Mesothelial cell of epicardium (in vitro differentiated cells): ENCODE results near the gene TBC1D10A. TPM values are rescaled to one million over a fixed set of nuclear protein-coding genes. Genes with fewer than 3 reads are reported as not detected.

Source experiments
- DNase-seq, 2 experiments: peaks; one replicate each; pipeline ENCODE4 v3.0.0; 2021; ENCODE audit warnings: low spot score in 2 of 2; ENCODE audit not compliant: unreplicated experiment in 2 of 2
- H3K27ac Mint-ChIP-seq: 2 replicates; pipeline ENCODE4 v1.8.0; 2021; ENCODE audit warnings: mixed read lengths
- H3K27me3 Mint-ChIP-seq: 2 replicates; pipeline ENCODE4 v1.8.0; 2021; ENCODE audit warnings: low read depth, mixed read lengths
- H3K36me3 Mint-ChIP-seq: 2 replicates; pipeline ENCODE4 v1.8.0; 2021; ENCODE audit warnings: mixed read lengths
- H3K4me1 Mint-ChIP-seq: 2 replicates; pipeline ENCODE4 v1.8.0; 2021; ENCODE audit warnings: mixed read lengths
- H3K4me3 Mint-ChIP-seq: 2 replicates; pipeline ENCODE4 v1.8.0; 2021; ENCODE audit warnings: mild to moderate bottlenecking, moderate library complexity, mixed read lengths
- H3K9me3 Mint-ChIP-seq: 2 replicates; pipeline ENCODE4 v1.8.0; 2021; ENCODE audit warnings: mixed read lengths
- total RNA-seq: library from RNA; stranded (reverse); gene quantifications from 3 replicates; pipeline ENCODE4 v1.2.1, GENCODE V29; 2021
- TF ChIP-seq, protein P1 (sequence below): fragments of 200-600 bp; sonication (generic); IDR thresholded peaks from one replicate; pipeline ENCODE4 v1.5.0; 2021; ENCODE audit warnings: antibody characterized with exemption; ENCODE audit not compliant: unreplicated experiment

TBC1D10A gene
- total RNA-seq, 1 donor from 2014 or later, result 15.1 TPM

DNA sequence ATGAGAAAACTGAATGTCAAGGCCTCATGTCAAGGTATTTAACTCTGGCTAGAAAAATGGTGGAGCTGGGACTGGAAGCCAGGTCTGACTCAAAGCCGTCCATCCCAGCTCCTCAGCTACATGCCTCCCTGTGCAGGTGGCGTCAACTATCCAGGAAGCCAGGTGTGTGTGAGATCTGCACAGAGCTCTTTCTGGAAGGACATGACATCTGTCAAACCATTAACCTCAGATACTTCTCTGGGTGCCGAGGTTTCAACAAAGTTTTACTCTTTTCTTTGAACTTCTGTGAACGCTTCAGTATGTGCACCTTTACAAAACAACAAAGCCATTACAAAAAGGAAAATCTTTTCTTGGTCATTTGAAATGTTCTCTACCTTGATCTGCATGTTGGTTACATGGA lies 30.4 kb downstream of the TBC1D10A start:
- no peak for DNase-seq
- no peak overlapping the region for H3K27ac Mint-ChIP-seq
- TF ChIP-seq, protein P1, sequence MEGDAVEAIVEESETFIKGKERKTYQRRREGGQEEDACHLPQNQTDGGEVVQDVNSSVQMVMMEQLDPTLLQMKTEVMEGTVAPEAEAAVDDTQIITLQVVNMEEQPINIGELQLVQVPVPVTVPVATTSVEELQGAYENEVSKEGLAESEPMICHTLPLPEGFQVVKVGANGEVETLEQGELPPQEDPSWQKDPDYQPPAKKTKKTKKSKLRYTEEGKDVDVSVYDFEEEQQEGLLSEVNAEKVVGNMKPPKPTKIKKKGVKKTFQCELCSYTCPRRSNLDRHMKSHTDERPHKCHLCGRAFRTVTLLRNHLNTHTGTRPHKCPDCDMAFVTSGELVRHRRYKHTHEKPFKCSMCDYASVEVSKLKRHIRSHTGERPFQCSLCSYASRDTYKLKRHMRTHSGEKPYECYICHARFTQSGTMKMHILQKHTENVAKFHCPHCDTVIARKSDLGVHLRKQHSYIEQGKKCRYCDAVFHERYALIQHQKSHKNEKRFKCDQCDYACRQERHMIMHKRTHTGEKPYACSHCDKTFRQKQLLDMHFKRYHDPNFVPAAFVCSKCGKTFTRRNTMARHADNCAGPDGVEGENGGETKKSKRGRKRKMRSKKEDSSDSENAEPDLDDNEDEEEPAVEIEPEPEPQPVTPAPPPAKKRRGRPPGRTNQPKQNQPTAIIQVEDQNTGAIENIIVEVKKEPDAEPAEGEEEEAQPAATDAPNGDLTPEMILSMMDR, result no peak
- H3K4me1 Mint-ChIP-seq, result peaks cover 17% of the 10 kb centered on the region
- H3K4me3 Mint-ChIP-seq, result no peak overlapping the region
- H3K27me3 Mint-ChIP-seq, result no peaks in the 10 kb centered on the region
- H3K9me3 Mint-ChIP-seq, result no peaks in the 10 kb centered on the region
- H3K36me3 Mint-ChIP-seq, result peaks cover 18% of the 10 kb centered on the region

DNA sequence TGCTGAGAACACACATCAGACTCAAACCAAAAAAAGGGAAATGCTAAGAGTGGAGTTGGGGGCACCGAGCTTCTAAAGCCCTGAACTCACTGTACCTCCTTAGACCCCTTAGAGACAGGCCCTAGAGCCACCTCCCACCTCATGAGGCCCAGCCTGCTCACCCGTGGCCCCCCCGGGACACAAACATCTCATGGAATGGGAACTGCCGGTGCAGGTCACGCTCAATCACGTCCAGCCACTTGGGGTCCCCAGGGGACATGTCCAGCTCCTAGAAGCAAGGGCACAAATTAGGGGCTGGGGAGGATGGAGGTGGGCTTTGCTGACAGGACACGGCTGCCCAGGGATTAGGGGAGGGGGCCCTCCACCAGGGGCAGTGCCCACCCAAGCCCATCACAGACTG lies 31.2 kb downstream of the TBC1D10A start:
- Mint-ChIP-seq H3K4me1 (peaks cover 19% of the 10 kb centered on the region), H3K9me3 (no peaks in the 10 kb centered on the region), H3K4me3 (no peak overlapping the region), H3K27me3 (no peaks in the 10 kb centered on the region), H3K36me3 (peaks cover 18% of the 10 kb centered on the region), H3K27ac (no peak overlapping the region)
- TF ChIP-seq, protein P1, result no peak
- DNase-seq, result no peak

DNA sequence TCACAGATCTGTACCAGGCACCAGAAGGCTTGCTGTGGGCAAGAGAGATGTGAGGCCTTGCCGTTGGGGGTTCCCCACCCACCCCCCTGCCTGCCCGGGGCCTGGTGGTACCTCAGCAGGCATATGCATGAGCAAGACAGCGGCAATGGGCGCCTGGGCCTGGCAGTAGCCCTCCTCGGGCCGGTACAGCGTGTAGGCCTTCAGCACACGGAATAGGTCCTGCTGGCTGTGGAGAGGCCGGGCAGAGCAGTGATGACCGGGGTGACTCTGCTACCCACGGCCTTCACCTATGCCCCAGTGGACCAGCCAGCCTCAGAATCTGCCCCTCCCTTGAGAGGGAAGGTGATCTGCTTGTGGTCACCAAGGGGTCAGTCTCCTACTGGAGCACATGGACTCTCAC lies 31.9 kb downstream of the TBC1D10A start:
- Mint-ChIP-seq H3K4me3 (no peak overlapping the region), H3K36me3 (peaks cover 18% of the 10 kb centered on the region), H3K9me3 (no peaks in the 10 kb centered on the region), H3K27me3 (no peaks in the 10 kb centered on the region), H3K4me1 (peaks cover 24% of the 10 kb centered on the region), H3K27ac (no peak overlapping the region)
- DNase-seq, result no peak
- TF ChIP-seq, protein P1, result no peak

DNA sequence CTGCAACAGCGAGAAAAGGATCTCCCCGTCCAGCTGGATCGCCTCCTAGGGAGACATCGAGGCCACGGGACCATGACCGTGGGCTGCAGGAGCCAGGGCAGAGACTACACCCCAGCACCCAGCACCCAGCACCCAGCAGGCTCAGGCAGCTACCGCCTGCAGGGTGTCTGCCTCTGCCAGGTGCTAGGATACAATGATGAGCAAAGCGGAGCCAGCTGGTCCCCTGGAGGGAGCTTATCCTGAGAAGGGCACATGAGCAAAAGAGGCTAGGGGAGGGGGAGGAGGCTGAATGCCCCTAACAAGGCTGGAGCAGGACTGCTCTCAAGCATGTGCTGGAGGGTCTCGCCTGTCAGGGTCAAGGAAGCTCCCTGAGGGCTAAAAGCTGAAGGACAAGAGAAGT lies 32.7 kb downstream of the TBC1D10A start:
- TF ChIP-seq, protein P1, result no peak
- peaks cover 24% of the 10 kb centered on the region for H3K4me1 Mint-ChIP-seq
- no peak for DNase-seq
- no peak overlapping the region for H3K4me3 Mint-ChIP-seq
- H3K27me3 Mint-ChIP-seq, result no peaks in the 10 kb centered on the region
- peaks cover 18% of the 10 kb centered on the region for H3K36me3 Mint-ChIP-seq
- H3K27ac Mint-ChIP-seq, result no peak overlapping the region
- H3K9me3 Mint-ChIP-seq, result no peaks in the 10 kb centered on the region

DNA sequence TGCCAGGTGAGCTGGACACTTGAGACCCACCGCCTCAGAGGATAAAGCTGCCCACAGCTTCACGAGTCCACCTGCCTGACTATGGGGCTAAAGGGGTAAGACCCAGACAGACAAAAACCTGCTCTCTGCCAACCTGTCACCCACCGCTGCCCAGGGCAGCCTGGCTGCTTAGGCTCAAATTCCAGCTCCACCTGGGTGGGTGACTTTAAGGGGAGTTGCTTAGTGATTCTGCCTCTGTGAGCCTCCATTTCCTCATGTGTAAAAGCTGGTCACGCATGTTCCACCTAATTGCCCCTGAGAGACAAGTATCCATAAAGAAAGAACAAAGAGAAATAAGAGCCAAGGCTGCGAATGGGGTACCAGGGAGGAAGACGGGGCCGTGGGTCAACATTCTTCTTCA lies 33.7 kb downstream of the TBC1D10A start:
- TF ChIP-seq, protein P1, result no peak
- no peaks in the 10 kb centered on the region for H3K27me3 Mint-ChIP-seq
- DNase-seq, result no peak
- H3K4me1 Mint-ChIP-seq, result peaks cover 19% of the 10 kb centered on the region
- H3K9me3 Mint-ChIP-seq, result no peaks in the 10 kb centered on the region
- no peak overlapping the region for H3K27ac Mint-ChIP-seq
- H3K4me3 Mint-ChIP-seq, result no peak overlapping the region
- H3K36me3 Mint-ChIP-seq, result peaks cover 16% of the 10 kb centered on the region
